H1 (cell line): ENCODE results near the gene FOXL2NB. TPM values are rescaled to one million over a fixed set of nuclear protein-coding genes. Genes with fewer than 3 reads are reported as not detected.

Experiments
- BCL11A ChIP-seq, 2 experiments: IDR thresholded peaks; one replicate each; pipeline ENCODE4 v1.6.1; 2011; ENCODE audit warnings: low read depth in 2 of 2, low read length in 2 of 2, mild to moderate bottlenecking in 2 of 2
- CHD7 ChIP-seq: fragments of 300-600 bp; sonication (generic); IDR thresholded peaks from 2 replicates; pipeline ENCODE4 v1.7.1; 2012; ENCODE audit warnings: low read length, moderate library complexity, mild to moderate bottlenecking, inconsistent platforms; ENCODE audit not compliant: insufficient replicate concordance
- EGR1 ChIP-seq: IDR thresholded peaks from 2 replicates; pipeline ENCODE4 v1.6.1; 2011; ENCODE audit warnings: low read depth, low read length, borderline replicate concordance
- KDM1A ChIP-seq: fragments of 200-600, 300-600 bp; sonication (generic); IDR thresholded peaks from 2 replicates; pipeline ENCODE4 v1.7.1; 2016; ENCODE audit warnings: mild to moderate bottlenecking, low read length, borderline replicate concordance
- PHF8 ChIP-seq: fragments of 200-600 bp; sonication (generic); conservative IDR thresholded peaks from 2 replicates; pipeline ENCODE4 v1.7.1; 2012; ENCODE audit warnings: low read depth, mild to moderate bottlenecking, inconsistent platforms, low read length, moderate library complexity
- RXRA ChIP-seq: IDR thresholded peaks from 2 replicates; pipeline ENCODE4 v1.6.1; 2011; ENCODE audit warnings: low read depth, mild to moderate bottlenecking, low read length, moderate library complexity; ENCODE audit not compliant: insufficient read depth
- SAP30 ChIP-seq: fragments of 300-600 bp; sonication (generic); IDR thresholded peaks from 2 replicates; pipeline ENCODE4 v1.7.1; 2012; ENCODE audit warnings: low read length, moderate library complexity, mild to moderate bottlenecking, inconsistent platforms; ENCODE audit not compliant: insufficient read depth, insufficient replicate concordance
- SP4 ChIP-seq: IDR thresholded peaks from 2 replicates; pipeline ENCODE4 v1.6.1; 2012; ENCODE audit warnings: low read length, inconsistent platforms
- SUZ12 ChIP-seq: fragments of 200-600 bp; sonication (generic); IDR thresholded peaks from 2 replicates; pipeline ENCODE4 v1.6.1; 2012; ENCODE audit warnings: mild to moderate bottlenecking, inconsistent platforms, low read length, moderate library complexity, mixed read lengths
- YY1 ChIP-seq: IDR thresholded peaks from 2 replicates; pipeline ENCODE4 v1.6.1; 2011; ENCODE audit warnings: low read depth, mild to moderate bottlenecking, low read length
- polyA plus RNA-seq, 7 experiments: library from polyadenylated mRNA; depleted of rRNA in 3 of 7; stranded (reverse) in 5 of 7; unstranded in 2 of 7; fragments of >200 nt in 5 of 7; fragments of 200-250 nt in 2 of 7; gene quantifications; 1 replicate in 5 of 7; 2 replicates in 1 of 7; 4 replicates in 1 of 7; pipeline versions ENCODE4 v1.2.1 to v1.2.3, GENCODE V29; 2011 to 2013; ENCODE audit warnings: missing spikeins in 2 of 7, mixed read lengths in 2 of 7
- total RNA-seq: library from RNA; stranded (reverse); fragmentation: NEBNext Ultra II Directional; extraction: Animal tissue kit (Norgen Biotek cat#: 25700); gene quantifications from 2 replicates; pipeline ENCODE4 v1.2.1, GENCODE V29; 2021

FOXL2NB gene
- total and polyA plus RNA-seq, 2 of the 8 experiments (the other 6 are each of a cell fraction or from before 2014, with no cell fraction given) = 5.4 to 7.3 TPM

GRCh38 chr3:138939561-138940241 is 7.3 kb upstream of the FOXL2NB start (continued):
- TF ChIP-seq CHD7 (no peak), SAP30 (no peak), SP4 (no peak), PHF8 (no peak), EGR1 (peak; percentile 18; the same call in 1 of the 2 replicates), KDM1A (no peak), SUZ12 (peak; percentile 74), RXRA (no peak), YY1 (no peak), BCL11A (IDR thresholded peaks at IDR 0.05; ENCODE audit: low read depth in 2 of 2, low read length in 2 of 2) (no peak)
